ENCODE data around the gene EDNRA.

Gene EDNRA

DNA sequence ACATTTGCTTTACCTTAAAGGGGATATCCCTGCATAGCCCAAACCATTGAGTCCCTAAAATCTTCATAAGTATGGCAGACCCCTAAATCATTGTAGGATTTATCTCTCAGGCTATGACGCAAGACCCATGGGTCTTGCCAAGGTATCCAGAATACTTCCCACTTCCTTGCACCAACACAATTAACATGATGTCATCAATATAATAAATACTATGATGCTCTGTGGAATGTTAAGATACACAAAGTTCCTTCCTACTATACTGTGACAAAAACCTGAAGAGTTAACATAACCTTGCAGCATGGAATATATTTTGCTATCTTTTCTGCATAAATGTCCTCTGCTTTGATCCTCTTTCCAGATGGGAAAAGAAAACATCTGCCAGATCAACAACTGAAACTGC is 86.4 kb downstream of the EDNRA start:
- H3K27ac ChIP-seq (ENCODE audit: low read depth, low read length, poor library complexity, severe bottlenecking) = no peak overlapping the region
- no peaks in the 10 kb centered on the region for H3K9me3 ChIP-seq (ENCODE audit: low read length)
- TF ChIP-seq EZH2 (IDR thresholded peaks at IDR 0.05; ENCODE audit: borderline replicate concordance, low read length) = no peak
- TF ChIP-seq, protein P1, sequence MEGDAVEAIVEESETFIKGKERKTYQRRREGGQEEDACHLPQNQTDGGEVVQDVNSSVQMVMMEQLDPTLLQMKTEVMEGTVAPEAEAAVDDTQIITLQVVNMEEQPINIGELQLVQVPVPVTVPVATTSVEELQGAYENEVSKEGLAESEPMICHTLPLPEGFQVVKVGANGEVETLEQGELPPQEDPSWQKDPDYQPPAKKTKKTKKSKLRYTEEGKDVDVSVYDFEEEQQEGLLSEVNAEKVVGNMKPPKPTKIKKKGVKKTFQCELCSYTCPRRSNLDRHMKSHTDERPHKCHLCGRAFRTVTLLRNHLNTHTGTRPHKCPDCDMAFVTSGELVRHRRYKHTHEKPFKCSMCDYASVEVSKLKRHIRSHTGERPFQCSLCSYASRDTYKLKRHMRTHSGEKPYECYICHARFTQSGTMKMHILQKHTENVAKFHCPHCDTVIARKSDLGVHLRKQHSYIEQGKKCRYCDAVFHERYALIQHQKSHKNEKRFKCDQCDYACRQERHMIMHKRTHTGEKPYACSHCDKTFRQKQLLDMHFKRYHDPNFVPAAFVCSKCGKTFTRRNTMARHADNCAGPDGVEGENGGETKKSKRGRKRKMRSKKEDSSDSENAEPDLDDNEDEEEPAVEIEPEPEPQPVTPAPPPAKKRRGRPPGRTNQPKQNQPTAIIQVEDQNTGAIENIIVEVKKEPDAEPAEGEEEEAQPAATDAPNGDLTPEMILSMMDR (IDR thresholded peaks at IDR 0.05; ENCODE audit: low read length) = no peak
- no peaks in the 10 kb centered on the region for H3F3A ChIP-seq (ENCODE audit: insufficient read depth, low read length)
- H3K27me3 ChIP-seq (ENCODE audit: insufficient read depth, low read length) = peaks cover 4% of the 10 kb centered on the region; the same call in 1 of the 2 replicates
- no peaks in the 10 kb centered on the region for H3K4me1 ChIP-seq (ENCODE audit: insufficient read depth, low read length, severe bottlenecking)
- no peak overlapping the region for H3K9ac ChIP-seq (ENCODE audit: low read length)
- no peaks in the 10 kb centered on the region for H4K20me1 ChIP-seq (ENCODE audit: insufficient read depth, low read length)
- H3K36me3 ChIP-seq (ENCODE audit: insufficient read depth, low read length) = no peaks in the 10 kb centered on the region
- no peaks in the 10 kb centered on the region for H3K79me2 ChIP-seq (ENCODE audit: insufficient read depth, low read length)
- H2AFZ ChIP-seq (ENCODE audit: low read length) = no peak overlapping the region
- no peak overlapping the region for H3K4me2 ChIP-seq (ENCODE audit: low read length)
- H3K9me2 ChIP-seq (ENCODE audit: low read depth, low read length) = no peaks in the 10 kb centered on the region
- H3K4me3 ChIP-seq (ENCODE audit: low read depth, low read length, poor library complexity, severe bottlenecking) = no peak overlapping the region

GRCh38 chr4:147570616-147571015 is 89.7 kb downstream of the EDNRA start:
- H3K9ac ChIP-seq (ENCODE audit: low read length) = no peak overlapping the region
- H3K27ac ChIP-seq (ENCODE audit: low read depth, low read length, poor library complexity, severe bottlenecking) = no peak overlapping the region
- H3F3A ChIP-seq (ENCODE audit: insufficient read depth, low read length) = no peaks in the 10 kb centered on the region
- no peaks in the 10 kb centered on the region for H4K20me1 ChIP-seq (ENCODE audit: insufficient read depth, low read length)
- TF ChIP-seq, protein P1 (IDR thresholded peaks at IDR 0.05; ENCODE audit: low read length) = no peak
- TF ChIP-seq EZH2 (IDR thresholded peaks at IDR 0.05; ENCODE audit: borderline replicate concordance, low read length) = no peak
- no peaks in the 10 kb centered on the region for H3K79me2 ChIP-seq (ENCODE audit: insufficient read depth, low read length)
- H3K27me3 ChIP-seq (ENCODE audit: insufficient read depth, low read length) = peaks cover 4% of the 10 kb centered on the region; the same call in 1 of the 2 replicates
- no peaks in the 10 kb centered on the region for H3K36me3 ChIP-seq (ENCODE audit: insufficient read depth, low read length)
- no peak overlapping the region for H3K4me2 ChIP-seq (ENCODE audit: low read length)
- H3K9me3 ChIP-seq (ENCODE audit: low read length) = no peaks in the 10 kb centered on the region
- no peaks in the 10 kb centered on the region for H3K4me1 ChIP-seq (ENCODE audit: insufficient read depth, low read length, severe bottlenecking)
- H2AFZ ChIP-seq (ENCODE audit: low read length) = no peak overlapping the region
- no peaks in the 10 kb centered on the region for H3K9me2 ChIP-seq (ENCODE audit: low read depth, low read length)
- H3K4me3 ChIP-seq (ENCODE audit: low read depth, low read length, poor library complexity, severe bottlenecking) = no peak overlapping the region

DNA sequence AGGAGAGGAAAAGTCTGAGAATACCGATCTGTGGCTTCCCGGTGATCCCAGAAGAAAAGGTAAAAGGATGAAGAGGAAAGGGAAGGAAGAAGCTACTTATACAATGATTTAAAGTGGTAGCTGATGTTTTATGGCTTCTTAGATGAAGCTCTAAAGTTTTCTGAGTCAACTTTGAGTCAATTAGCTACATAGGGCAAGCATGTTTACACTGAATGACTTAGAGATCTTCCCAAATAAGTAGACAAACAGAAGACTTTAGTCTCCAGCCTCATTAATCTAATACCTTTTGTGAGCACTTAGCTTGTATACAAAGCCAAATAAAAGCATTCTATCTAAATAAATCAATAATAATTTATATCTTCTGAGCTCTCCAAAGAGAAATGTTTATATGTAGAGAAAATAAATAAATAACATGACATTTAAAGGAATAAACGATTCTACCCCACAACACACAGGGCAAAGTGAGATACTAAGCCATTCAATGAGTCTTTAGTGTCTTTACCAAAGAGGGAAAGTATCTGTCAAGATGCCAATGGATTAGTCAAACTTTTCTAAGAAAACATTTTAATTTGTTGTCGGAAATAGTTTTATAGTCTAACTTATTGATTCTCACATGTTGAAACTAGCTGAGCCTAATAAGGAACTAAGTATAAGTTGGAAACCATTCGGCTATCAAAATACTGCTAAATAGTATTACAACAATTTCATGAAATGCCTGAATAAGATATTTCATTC is 90.3 kb downstream of the EDNRA start:
- Histone ChIP-seq H3K79me2 (ENCODE audit: insufficient read depth, low read length) (no peaks in the 10 kb centered on the region), H3K4me2 (ENCODE audit: low read length) (no peak overlapping the region), H3F3A (ENCODE audit: insufficient read depth, low read length) (no peaks in the 10 kb centered on the region), H3K4me1 (ENCODE audit: insufficient read depth, low read length, severe bottlenecking) (no peaks in the 10 kb centered on the region), H3K4me3 (ENCODE audit: low read depth, low read length, poor library complexity, severe bottlenecking) (no peak overlapping the region), H3K9ac (ENCODE audit: low read length) (no peak overlapping the region), H4K20me1 (ENCODE audit: insufficient read depth, low read length) (no peaks in the 10 kb centered on the region), H3K36me3 (ENCODE audit: insufficient read depth, low read length) (no peaks in the 10 kb centered on the region), H3K27ac (ENCODE audit: low read depth, low read length, poor library complexity, severe bottlenecking) (no peak overlapping the region), H3K27me3 (ENCODE audit: insufficient read depth, low read length) (peaks cover 4% of the 10 kb centered on the region; the same call in 1 of the 2 replicates), H3K9me3 (ENCODE audit: low read length) (no peaks in the 10 kb centered on the region), H2AFZ (ENCODE audit: low read length) (no peak overlapping the region), H3K9me2 (ENCODE audit: low read depth, low read length) (no peaks in the 10 kb centered on the region)
- TF ChIP-seq, protein P1 (IDR thresholded peaks at IDR 0.05; ENCODE audit: low read length) = no peak
- no peak for TF ChIP-seq EZH2 (IDR thresholded peaks at IDR 0.05; ENCODE audit: borderline replicate concordance, low read length)

Measured in OCI-LY1 (cell line).